SU-DHL-6 (cell line): ENCODE results near the gene ATP10A.

ENCODE experiments used
- CTCF ChIP-seq: fragments of 200-600 bp; sonication (generic); IDR thresholded peaks from one replicate; pipeline ENCODE4 v1.5.1; 2017; ENCODE audit warnings: antibody characterized with exemption, mild to moderate bottlenecking, low read length, moderate library complexity; ENCODE audit not compliant: insufficient read depth, poor library complexity, severe bottlenecking
- EZH2phosphoT487 ChIP-seq: fragments of 200-600 bp; sonication (generic), shearing (Covaris generic); conservative IDR thresholded peaks from 2 replicates; pipeline ENCODE4 v1.6.1; 2018; ENCODE audit warnings: mild to moderate bottlenecking, antibody characterized with exemption, low read length, moderate library complexity, mixed read lengths

GRCh38 chr15:25810631-25811091 is 52.5 kb downstream of the ATP10A start:
- TF ChIP-seq CTCF: no peak
- TF ChIP-seq EZH2phosphoT487: no peak
